Measurements from ENCODE around the gene ARHGAP11A. TPM values are rescaled to one million over a fixed set of nuclear protein-coding genes. Genes with fewer than 3 reads are reported as not detected.

The ARHGAP11A gene
- total RNA-seq, 2 experiments from 2014 or later: 134 to 140 TPM

DNA sequence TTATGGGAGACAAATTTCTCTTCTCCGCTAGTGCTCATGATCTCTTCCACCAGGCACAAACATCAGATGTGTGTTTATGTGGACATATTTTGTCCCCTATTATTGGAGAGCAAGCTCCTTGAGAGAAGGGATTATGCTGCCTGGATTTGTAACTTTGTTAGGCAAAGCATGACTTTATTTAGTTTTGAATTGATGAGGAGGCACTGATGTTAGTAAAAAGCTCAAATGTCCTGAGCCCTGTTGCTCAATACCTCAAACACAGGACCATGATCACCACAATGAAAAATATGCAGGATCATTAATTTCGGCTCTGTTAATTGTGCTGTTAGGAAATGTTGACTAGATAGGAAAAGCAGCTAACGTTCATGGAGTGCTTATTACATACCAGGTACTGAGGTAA is 55.3 kb downstream of the ARHGAP11A start:
- DNase-seq: no peak
- no peaks in the 10 kb centered on the region for H3K4me1 Mint-ChIP-seq
- no peaks in the 10 kb centered on the region for H3K36me3 Mint-ChIP-seq
- no peak overlapping the region for H3K27ac Mint-ChIP-seq
- H3K4me3 Mint-ChIP-seq: no peak overlapping the region
- no peaks in the 10 kb centered on the region for H3K9me3 Mint-ChIP-seq
- H3K27me3 Mint-ChIP-seq: no peaks in the 10 kb centered on the region

DNA sequence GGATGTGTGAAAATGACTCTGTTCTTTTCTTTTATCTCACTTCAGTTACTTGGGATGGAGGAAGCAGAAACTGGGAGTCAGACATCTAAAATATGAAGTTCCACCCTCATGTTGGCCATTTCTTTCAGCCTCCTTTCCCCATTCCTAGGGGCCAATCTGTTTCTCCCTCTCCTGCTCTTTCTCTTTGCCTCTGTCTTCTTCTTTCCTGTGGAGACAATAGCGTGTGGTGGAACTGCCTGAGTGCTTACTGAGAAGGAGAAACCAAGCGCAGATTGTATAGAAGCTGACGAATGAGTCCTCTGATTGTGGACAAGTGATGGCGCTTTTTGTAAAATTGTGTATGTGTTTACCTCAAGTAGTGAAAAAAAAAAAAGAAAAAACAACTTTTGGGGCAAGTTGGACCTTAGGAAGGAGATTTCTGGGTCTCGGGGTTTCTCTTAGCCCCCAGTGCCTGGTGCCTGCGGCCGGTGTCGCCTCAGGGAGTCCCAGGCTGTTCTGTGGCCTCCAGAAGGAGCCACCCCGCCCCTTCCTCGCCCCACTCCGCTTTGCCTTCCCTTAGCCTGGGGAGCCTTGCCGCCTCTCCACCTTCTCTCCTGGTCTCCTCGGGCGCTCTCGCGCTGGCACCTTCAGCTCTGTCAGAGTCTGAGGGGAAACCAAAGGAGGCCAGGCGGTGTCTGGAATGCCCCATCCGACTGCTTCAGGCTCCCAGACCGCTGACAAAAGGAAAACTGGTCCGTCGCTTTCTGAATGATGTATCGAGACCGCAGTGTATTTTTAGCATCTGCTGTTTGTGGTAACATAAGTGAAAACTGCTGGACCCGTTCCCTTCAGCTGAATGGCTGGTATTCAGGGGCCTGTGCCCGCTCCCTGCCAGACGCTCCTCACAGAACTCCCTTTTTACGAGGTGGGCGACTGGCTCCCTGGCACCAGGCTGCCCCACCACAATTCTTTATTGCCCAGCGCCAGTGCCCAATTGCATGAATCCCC is 56.3 kb downstream of the ARHGAP11A start:
- H3K27me3 Mint-ChIP-seq: no peaks in the 10 kb centered on the region
- no peak for DNase-seq
- no peaks in the 10 kb centered on the region for H3K4me1 Mint-ChIP-seq
- H3K27ac Mint-ChIP-seq: no peak overlapping the region
- H3K9me3 Mint-ChIP-seq: no peaks in the 10 kb centered on the region
- no peaks in the 10 kb centered on the region for H3K36me3 Mint-ChIP-seq
- H3K4me3 Mint-ChIP-seq: no peak overlapping the region

DNA sequence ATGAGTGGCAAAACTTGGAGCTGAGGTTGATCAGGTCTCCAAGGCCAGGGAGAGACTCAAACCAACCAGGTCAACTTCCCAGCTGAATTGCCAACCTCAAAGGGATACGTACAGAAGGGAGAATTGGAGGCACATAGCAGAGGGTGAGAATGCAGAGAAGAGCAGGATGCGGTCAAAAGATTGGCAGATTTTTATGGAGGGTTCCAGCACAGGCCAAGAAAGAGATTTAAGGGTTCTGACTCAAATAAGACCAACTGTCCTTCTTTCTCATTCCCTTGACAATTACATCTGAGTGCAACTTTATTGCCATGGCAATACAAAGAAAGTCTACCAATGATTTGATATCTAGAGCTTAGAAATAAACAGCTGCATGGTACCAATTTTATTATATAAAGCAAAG is 59.4 kb downstream of the ARHGAP11A start:
- no peaks in the 10 kb centered on the region for H3K4me1 Mint-ChIP-seq
- no peaks in the 10 kb centered on the region for H3K36me3 Mint-ChIP-seq
- H3K27me3 Mint-ChIP-seq: no peaks in the 10 kb centered on the region
- H3K9me3 Mint-ChIP-seq: no peaks in the 10 kb centered on the region
- H3K4me3 Mint-ChIP-seq: no peak overlapping the region
- no peak overlapping the region for H3K27ac Mint-ChIP-seq
- DNase-seq: no peak

DNA sequence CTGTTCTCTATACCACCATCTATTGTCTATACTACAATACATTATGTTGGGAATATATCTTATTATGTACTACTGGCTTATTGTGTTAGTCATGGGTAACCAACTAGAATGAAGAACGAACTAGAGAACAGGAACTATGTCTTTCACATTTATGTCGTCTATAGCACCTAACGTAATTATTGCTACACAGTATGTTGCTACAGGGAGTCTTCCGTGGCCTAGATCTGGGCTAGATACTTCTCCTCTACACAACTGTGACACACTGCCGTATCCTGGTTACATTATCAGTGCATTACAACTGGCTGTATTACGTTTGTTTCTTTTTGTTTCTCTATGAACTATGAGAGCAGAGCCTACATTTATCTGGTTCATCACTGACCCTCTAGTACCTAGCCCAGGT is 60.2 kb downstream of the ARHGAP11A start:
- H3K4me1 Mint-ChIP-seq: no peaks in the 10 kb centered on the region
- no peak for DNase-seq
- H3K36me3 Mint-ChIP-seq: no peaks in the 10 kb centered on the region
- no peak overlapping the region for H3K4me3 Mint-ChIP-seq
- no peak overlapping the region for H3K27ac Mint-ChIP-seq
- H3K27me3 Mint-ChIP-seq: no peaks in the 10 kb centered on the region
- no peaks in the 10 kb centered on the region for H3K9me3 Mint-ChIP-seq

DNA sequence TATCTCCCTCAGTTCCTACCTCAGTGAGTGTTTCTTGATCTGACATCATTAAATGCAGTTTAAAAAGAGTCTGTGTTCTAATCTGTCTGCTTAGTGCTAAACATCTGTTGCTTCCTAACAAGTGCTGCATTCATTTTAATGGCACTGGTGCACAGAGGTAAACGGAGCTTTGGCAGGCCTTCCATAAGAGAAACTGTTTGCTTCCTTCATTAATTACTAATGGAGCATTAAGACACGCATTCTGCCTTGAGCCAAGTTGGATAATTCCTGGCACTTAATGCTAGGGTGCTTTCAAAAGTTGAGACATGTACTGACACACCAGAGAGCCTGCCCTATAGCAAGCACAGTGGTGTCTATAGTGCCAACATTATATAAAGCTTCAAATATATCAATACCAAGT is 60.9 kb downstream of the ARHGAP11A start:
- no peaks in the 10 kb centered on the region for H3K4me1 Mint-ChIP-seq
- no peaks in the 10 kb centered on the region for H3K36me3 Mint-ChIP-seq
- no peak for DNase-seq
- H3K27ac Mint-ChIP-seq: no peak overlapping the region
- no peaks in the 10 kb centered on the region for H3K9me3 Mint-ChIP-seq
- no peak overlapping the region for H3K4me3 Mint-ChIP-seq
- H3K27me3 Mint-ChIP-seq: no peaks in the 10 kb centered on the region

GRCh38 chr15:32677238-32677750 is 62.0 kb downstream of the ARHGAP11A start:
- H3K9me3 Mint-ChIP-seq: no peaks in the 10 kb centered on the region
- no peaks in the 10 kb centered on the region for H3K4me1 Mint-ChIP-seq

DNA sequence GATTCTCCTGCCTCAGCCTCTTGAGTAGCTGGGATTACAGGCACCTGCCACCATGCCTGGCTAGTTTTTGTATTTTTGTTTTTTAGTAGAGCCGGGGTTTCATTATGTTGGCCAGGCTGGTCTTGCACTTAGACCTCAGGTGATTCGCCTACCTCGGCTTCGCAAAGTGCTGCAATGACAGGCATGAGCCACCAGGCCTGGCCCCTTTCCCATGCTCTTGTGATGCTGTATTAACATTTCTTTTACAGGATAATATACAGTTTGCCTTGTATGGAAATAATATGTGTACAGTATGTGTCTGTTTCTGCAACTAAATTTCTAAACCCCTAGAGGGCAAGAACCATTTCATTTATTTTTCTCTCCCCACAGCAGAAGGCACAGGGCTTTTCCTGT is 64.0 kb downstream of the ARHGAP11A start:
- Mint-ChIP-seq H3K36me3 (no peaks in the 10 kb centered on the region), H3K9me3 (no peaks in the 10 kb centered on the region), H3K4me1 (peaks cover 7% of the 10 kb centered on the region), H3K27ac (no peak overlapping the region), H3K27me3 (no peaks in the 10 kb centered on the region), H3K4me3 (no peak overlapping the region)
- no peak for DNase-seq

More at GRCh38 chr15:32677238-32677750, 62.0 kb downstream of the ARHGAP11A start:
- Mint-ChIP-seq H3K4me3 (no peak overlapping the region), H3K27me3 (no peaks in the 10 kb centered on the region), H3K36me3 (no peaks in the 10 kb centered on the region), H3K27ac (no peak overlapping the region)
- DNase-seq: no peak

DNA sequence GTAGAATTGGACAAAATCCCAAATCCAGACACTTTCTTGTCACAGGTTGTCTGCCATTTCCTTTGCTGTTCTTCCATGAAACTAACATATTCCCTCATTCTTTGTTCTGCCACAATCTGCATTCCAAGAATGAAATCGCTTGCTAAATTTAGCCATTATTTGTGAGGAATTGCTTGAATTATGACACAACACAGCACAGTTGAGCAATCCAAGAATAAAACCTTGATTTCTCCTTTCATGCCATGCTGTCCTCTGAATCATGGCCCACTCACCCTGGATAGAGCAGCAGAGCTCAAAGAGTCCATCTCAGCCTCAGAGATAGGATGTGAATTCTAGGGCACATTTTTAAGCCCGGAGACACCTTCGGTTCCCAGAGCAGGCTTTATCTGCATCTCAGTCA is 67.3 kb downstream of the ARHGAP11A start:
- Mint-ChIP-seq H3K9me3 (no peaks in the 10 kb centered on the region), H3K27ac (no peak overlapping the region), H3K4me1 (peaks cover 7% of the 10 kb centered on the region), H3K27me3 (no peaks in the 10 kb centered on the region), H3K36me3 (no peaks in the 10 kb centered on the region), H3K4me3 (no peak overlapping the region)
- no peak for DNase-seq

GRCh38 chr15:32682977-32683630 is 67.8 kb downstream of the ARHGAP11A start:
- H3K36me3 Mint-ChIP-seq: no peaks in the 10 kb centered on the region
- H3K27ac Mint-ChIP-seq: no peak overlapping the region
- no peak overlapping the region for H3K4me3 Mint-ChIP-seq
- DNase-seq: no peak
- H3K9me3 Mint-ChIP-seq: no peaks in the 10 kb centered on the region
- no peaks in the 10 kb centered on the region for H3K27me3 Mint-ChIP-seq
- peaks cover 7% of the 10 kb centered on the region for H3K4me1 Mint-ChIP-seq

DNA sequence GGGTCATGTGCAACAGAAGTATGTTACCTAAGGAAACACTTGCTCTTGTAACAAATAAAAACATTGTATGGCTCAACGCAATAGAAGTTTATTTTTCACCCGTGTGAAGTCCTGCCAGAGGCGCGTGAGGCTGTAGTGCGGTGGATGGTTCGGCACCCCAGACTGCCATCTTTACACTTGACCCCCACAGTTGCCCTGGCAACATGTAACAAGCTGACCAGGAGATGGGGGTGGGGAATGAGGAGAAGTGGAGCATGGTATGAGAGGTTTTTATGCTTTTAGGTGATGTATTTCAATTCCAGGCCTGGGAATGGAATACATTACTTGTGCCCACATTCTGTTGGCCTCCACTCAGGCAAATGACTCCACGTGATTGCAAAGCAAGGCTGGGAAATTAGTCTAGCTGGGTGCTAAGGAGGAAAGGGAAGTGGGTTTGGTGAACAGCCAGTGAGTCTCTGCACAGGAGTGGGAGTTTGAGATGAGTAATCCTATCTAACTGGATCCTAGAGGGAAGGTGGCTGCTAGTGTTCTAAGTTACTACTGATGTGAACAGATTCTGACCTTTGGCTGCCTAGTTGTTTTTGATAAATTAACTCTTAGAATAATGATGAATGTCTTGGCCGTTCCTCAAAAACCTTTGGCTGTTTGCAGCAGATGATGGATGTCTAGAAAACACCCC is 68.7 kb downstream of the ARHGAP11A start:
- no peak for DNase-seq
- no peak overlapping the region for H3K27ac Mint-ChIP-seq
- H3K4me1 Mint-ChIP-seq: peaks cover 7% of the 10 kb centered on the region

GRCh38 chr15:32685576-32685975 is 70.3 kb downstream of the ARHGAP11A start:
- H3K4me1 Mint-ChIP-seq: peaks cover 7% of the 10 kb centered on the region

More for the DNA sequence above, 68.7 kb downstream of the ARHGAP11A start:
- no peak overlapping the region for H3K4me3 Mint-ChIP-seq
- no peaks in the 10 kb centered on the region for H3K36me3 Mint-ChIP-seq
- no peaks in the 10 kb centered on the region for H3K9me3 Mint-ChIP-seq
- no peaks in the 10 kb centered on the region for H3K27me3 Mint-ChIP-seq

DNA sequence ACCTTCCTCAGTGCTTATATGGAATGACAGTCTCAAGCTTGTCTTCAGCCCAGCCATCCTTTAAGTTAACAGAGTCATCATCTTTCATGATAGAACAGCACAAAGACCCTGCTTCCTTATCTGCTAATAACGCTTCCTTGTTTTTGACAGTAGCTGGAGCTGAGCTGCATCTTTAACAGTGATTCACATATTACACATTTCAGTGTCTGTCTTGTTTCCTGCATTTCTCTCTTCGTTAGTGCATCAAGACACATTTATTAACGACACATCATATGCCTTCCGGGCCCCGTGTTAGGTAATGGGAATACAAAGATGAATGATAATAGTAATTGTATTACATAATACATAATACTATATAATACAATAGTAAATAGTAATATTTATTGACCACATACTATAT is 72.3 kb downstream of the ARHGAP11A start:
- no peak overlapping the region for H3K27ac Mint-ChIP-seq
- no peaks in the 10 kb centered on the region for H3K9me3 Mint-ChIP-seq
- DNase-seq: no peak
- H3K4me3 Mint-ChIP-seq: no peak overlapping the region
- H3K27me3 Mint-ChIP-seq: peaks cover 3% of the 10 kb centered on the region
- peaks cover 7% of the 10 kb centered on the region for H3K4me1 Mint-ChIP-seq
- H3K36me3 Mint-ChIP-seq: no peaks in the 10 kb centered on the region

More at GRCh38 chr15:32685576-32685975, 70.3 kb downstream of the ARHGAP11A start:
- DNase-seq: no peak
- H3K4me3 Mint-ChIP-seq: no peak overlapping the region
- H3K36me3 Mint-ChIP-seq: no peaks in the 10 kb centered on the region
- no peak overlapping the region for H3K27ac Mint-ChIP-seq
- peaks cover 3% of the 10 kb centered on the region for H3K27me3 Mint-ChIP-seq
- H3K9me3 Mint-ChIP-seq: no peaks in the 10 kb centered on the region

GRCh38 chr15:32688151-32688639 is 72.9 kb downstream of the ARHGAP11A start:
- H3K27ac Mint-ChIP-seq: no peak overlapping the region

More at GRCh38 chr15:32688151-32688639, 72.9 kb downstream of the ARHGAP11A start:
- Mint-ChIP-seq H3K36me3 (no peaks in the 10 kb centered on the region), H3K4me1 (peaks cover 5% of the 10 kb centered on the region), H3K9me3 (no peaks in the 10 kb centered on the region), H3K27me3 (peaks cover 3% of the 10 kb centered on the region), H3K4me3 (no peak overlapping the region)
- no peak for DNase-seq
